CD4-positive, alpha-beta T cell (primary cell): ENCODE results near the gene GRK3. TPM values are rescaled to one million over a fixed set of nuclear protein-coding genes. Genes with fewer than 3 reads are reported as not detected.
"Not testable (repeated sequence)": the region's sequence is repeated elsewhere in the genome, so short reads cannot be mapped to it uniquely, and the experiment has no call there.

Experiments used
- ATAC-seq: fragments of 200-7000 bp; cut with Tn5 transposase; one replicate; pipeline ENCODE4 v1.10.0; 2022; ENCODE audit warnings: mild to moderate bottlenecking; ENCODE audit not compliant: poor library complexity
- CTCF ChIA-PET: fragments of 350-600 bp; sonication (Branson Sonifier 250); formaldehyde crosslinking; loops from one replicate; lab custom pipeline; 2021; ENCODE audit warnings: antibody characterized with exemption, inconsistent platforms; lab: Charles Lee
- POLR2A ChIA-PET: fragments of 350-600 bp; sonication (Branson Sonifier 250); formaldehyde crosslinking; loops from one replicate; lab custom pipeline; 2021; ENCODE audit warnings: antibody characterized with exemption, inconsistent platforms; lab: Charles Lee
- DNase-seq, 14 experiments: peaks; one replicate each; pipeline ENCODE4 v3.0.0-alpha.2; 2013 to 2020; ENCODE audit warnings: mixed read lengths in 2 of 14
- H3K27ac ChIP-seq, 2 donors: one replicate each; pipeline versions ENCODE4 v1.5.1 to v1.7.0; 2013; ENCODE audit warnings: low read length in 2 of 2, low read depth in 1 of 2, mild to moderate bottlenecking in 1 of 2
- H3K27me3 ChIP-seq, 2 experiments: 1 replicate in 1 of 2; 2 replicates in 1 of 2; pipeline versions ENCODE4 v1.6.1 to v1.7.0; 2013; ENCODE audit warnings: low read length in 2 of 2, control low read depth in 1 of 2, mild to moderate bottlenecking in 1 of 2, moderate library complexity in 1 of 2; ENCODE audit not compliant: insufficient read depth in 2 of 2, control insufficient read depth in 1 of 2
- H3K36me3 ChIP-seq: one replicate; pipeline ENCODE4 v1.6.1; 2013; ENCODE audit warnings: low read length, control low read depth; ENCODE audit not compliant: insufficient read depth
- H3K4me1 ChIP-seq: one replicate; pipeline ENCODE4 v1.6.1; 2013; ENCODE audit warnings: low read length, control low read depth; ENCODE audit not compliant: insufficient read depth
- H3K4me3 ChIP-seq: one replicate; pipeline ENCODE4 v1.5.1; 2013; ENCODE audit warnings: mild to moderate bottlenecking, low read length, moderate library complexity
- H3K9me3 ChIP-seq, 2 experiments: 1 replicate in 1 of 2; 2 replicates in 1 of 2; pipeline versions ENCODE4 v1.6.1 to v1.7.0; 2013; ENCODE audit warnings: low read length in 2 of 2, mild to moderate bottlenecking in 2 of 2, control low read depth in 1 of 2, moderate library complexity in 1 of 2; ENCODE audit not compliant: control insufficient read depth in 1 of 2, insufficient read depth in 1 of 2
- H3K27ac Mint-ChIP-seq: one replicate; pipeline ENCODE4 v1.8.0; 2020; ENCODE audit warnings: mixed read lengths
- H3K27me3 Mint-ChIP-seq: one replicate; pipeline ENCODE4 v1.8.0; 2021; ENCODE audit warnings: mixed read lengths
- H3K36me3 Mint-ChIP-seq: one replicate; pipeline ENCODE4 v1.8.0; 2021; ENCODE audit warnings: low read depth, mixed read lengths
- H3K4me1 Mint-ChIP-seq: one replicate; pipeline ENCODE4 v1.8.0; 2021; ENCODE audit warnings: low read depth, mixed read lengths
- H3K4me3 Mint-ChIP-seq: one replicate; pipeline ENCODE4 v1.8.0; 2020; ENCODE audit warnings: mild to moderate bottlenecking, mixed read lengths
- H3K9me3 Mint-ChIP-seq: one replicate; pipeline ENCODE4 v1.8.0; 2020; ENCODE audit warnings: mixed read lengths
- CTCF ChIP-seq: fragments of 200-600 bp; IDR thresholded peaks from one replicate; pipeline ENCODE4 v1.8.0; 2022; ENCODE audit warnings: antibody characterized with exemption, mild to moderate bottlenecking
- intact Hi-C, 2 experiments: fragments of 100-400 bp; cut with DNase I in 1 of 2; cut with micrococcal nuclease in 1 of 2; formaldehyde crosslinking; loops; one replicate each; pipeline versions ENCODE4 v1.15.1 to v1.9.0; 2023 to 2025; cut with DNase I, micrococcal nuclease
- total RNA-seq, 174 experiments: library from RNA in 2 of 174; stranded (reverse) in 2 of 174; gene quantifications; one replicate each; pipeline ENCODE4 v1.2.3 and lab custom pipeline; 2021 to 2026

The GRK3 gene
- total RNA-seq, 2 experiments from 2014 or later = 1.7 to 2.0 TPM

GRCh38 chr22:25546751-25547150 is 17.7 kb upstream of the GRK3 start:
- no peaks in the 10 kb centered on the region for H3K4me1 Mint-ChIP-seq
- CTCF ChIA-PET = no interaction called here
- TF ChIP-seq CTCF = no peak

GRCh38 chr22:25548866-25549464 is 15.5 kb upstream of the GRK3 start:
- Mint-ChIP-seq H3K36me3 (no peaks in the 10 kb centered on the region), H3K4me3 (no peak overlapping the region), H3K4me1 (no peaks in the 10 kb centered on the region), H3K27ac (no peak overlapping the region), H3K27me3 (no peaks in the 10 kb centered on the region), H3K9me3 (no peaks in the 10 kb centered on the region)
- no peak for ATAC-seq
- no peaks in the 10 kb centered on the region for H3K4me1 ChIP-seq
- TF ChIP-seq CTCF = no peak
- no peaks in the 10 kb centered on the region for H3K27me3 ChIP-seq
- H3K27ac ChIP-seq = no peak overlapping the region
- no peak for DNase-seq
- H3K9me3 ChIP-seq = peaks cover 0 to 11% of the 10 kb centered on the region in 2 experiments
- POLR2A ChIA-PET = no interaction called here
- intact Hi-C loops = no loop called here
- H3K36me3 ChIP-seq = no peaks in the 10 kb centered on the region
- CTCF ChIA-PET = no interaction called here
- H3K4me3 ChIP-seq = no peak overlapping the region

More at GRCh38 chr22:25546751-25547150, 17.7 kb upstream of the GRK3 start:
- POLR2A ChIA-PET = no interaction called here
- no peak for ATAC-seq
- Histone ChIP-seq H3K27ac (no peak overlapping the region), H3K4me1 (no peaks in the 10 kb centered on the region), H3K27me3 (no peaks in the 10 kb centered on the region), H3K4me3 (no peak overlapping the region), H3K9me3 (peaks cover 0 to 11% of the 10 kb centered on the region in 2 experiments), H3K36me3 (no peaks in the 10 kb centered on the region)
- H3K9me3 Mint-ChIP-seq = no peaks in the 10 kb centered on the region
- H3K27ac Mint-ChIP-seq = no peak overlapping the region
- H3K36me3 Mint-ChIP-seq = no peaks in the 10 kb centered on the region
- peak in 2 of 14 experiments; percentile 43 to 54 for DNase-seq
- no peaks in the 10 kb centered on the region for H3K27me3 Mint-ChIP-seq
- H3K4me3 Mint-ChIP-seq = no peak overlapping the region
- intact Hi-C loops = no loop called here

GRCh38 chr22:25551396-25551795 is 13.1 kb upstream of the GRK3 start:
- TF ChIP-seq CTCF = no peak
- Histone ChIP-seq H3K9me3 (peaks cover 0 to 11% of the 10 kb centered on the region in 2 experiments), H3K4me1 (no peaks in the 10 kb centered on the region), H3K36me3 (no peaks in the 10 kb centered on the region), H3K27me3 (no peaks in the 10 kb centered on the region), H3K27ac (no peak overlapping the region), H3K4me3 (no peak overlapping the region)
- no peak for DNase-seq
- Mint-ChIP-seq H3K27me3 (no peaks in the 10 kb centered on the region), H3K4me1 (no peaks in the 10 kb centered on the region), H3K36me3 (no peaks in the 10 kb centered on the region), H3K4me3 (no peak overlapping the region), H3K9me3 (no peaks in the 10 kb centered on the region), H3K27ac (no peak overlapping the region)
- intact Hi-C loops = no loop called here
- POLR2A ChIA-PET = no interaction called here
- no peak for ATAC-seq
- CTCF ChIA-PET = no interaction called here

GRCh38 chr22:25552405-25552804 is 12.1 kb upstream of the GRK3 start:
- H3K4me1 Mint-ChIP-seq, CTCF ChIA-PET, intact Hi-C loops, DNase-seq, H3K36me3 Mint-ChIP-seq, H3K4me1 ChIP-seq, H3K27me3 ChIP-seq, H3K27ac ChIP-seq, H3K27me3 Mint-ChIP-seq, ATAC-seq, H3K4me3 Mint-ChIP-seq, H3K4me3 ChIP-seq, H3K9me3 Mint-ChIP-seq, POLR2A ChIA-PET, H3K27ac Mint-ChIP-seq, H3K36me3 ChIP-seq: not testable (repeated sequence)
- H3K9me3 ChIP-seq = peaks cover 0 to 11% of the 10 kb centered on the region in 2 experiments
